ENCODE results near the gene TNFRSF4. TPM values are rescaled to one million over a fixed set of nuclear protein-coding genes. Genes with fewer than 3 reads are reported as not detected.

Gene TNFRSF4
- total and polyA plus RNA-seq, 2 donors (not counting 1 experiment from before 2014, with no cell fraction given), result 0.63 to 1.8 TPM

DNA sequence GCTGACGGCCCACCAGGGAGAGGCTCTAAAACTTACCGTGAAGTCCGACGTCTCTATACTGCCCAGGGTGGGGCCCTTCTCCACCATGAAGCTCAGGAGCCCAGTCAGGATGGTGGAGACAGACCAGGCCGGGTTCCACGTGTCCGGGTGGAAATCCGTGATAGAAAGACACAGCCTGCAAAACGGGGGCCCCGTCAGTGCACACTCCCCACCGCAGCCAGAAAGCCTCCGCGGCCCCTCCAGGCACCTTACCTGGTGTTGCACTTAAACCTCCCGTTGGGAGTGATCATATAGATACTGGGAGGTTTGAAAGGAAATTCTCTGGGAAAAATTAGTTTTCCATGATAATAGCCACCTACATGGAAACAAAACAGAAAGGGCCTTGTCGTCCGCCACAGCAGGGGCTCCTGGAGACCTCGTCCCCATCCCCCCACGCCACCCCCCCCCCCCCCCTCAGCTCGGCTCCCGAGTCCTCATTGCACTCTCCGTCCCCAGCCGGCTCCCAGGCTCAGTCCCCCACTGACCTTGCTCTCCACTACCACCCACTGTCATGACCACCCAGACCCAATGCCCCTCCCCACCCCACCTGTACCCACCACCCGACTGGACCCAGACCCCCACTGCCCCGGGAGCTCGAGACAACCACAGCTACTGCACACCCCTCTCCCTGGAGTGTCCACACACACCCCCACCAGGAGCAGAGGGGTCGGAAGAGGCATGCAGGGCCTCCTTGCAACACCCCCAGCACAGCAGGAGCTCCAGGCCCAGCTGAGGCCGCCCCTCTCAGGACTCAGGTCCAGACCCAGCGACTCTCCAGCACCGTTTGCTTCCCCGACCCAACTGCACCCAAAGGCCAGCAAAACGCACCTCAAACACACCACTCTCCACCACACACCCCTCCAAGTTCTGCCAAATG, 43.3 kb upstream of the TNFRSF4 start:
- Mint-ChIP-seq H3K9me3 (ENCODE audit: insufficient read depth) (no peaks in the 10 kb centered on the region), H3K27ac (no peak overlapping the region), H3K27me3 (no peaks in the 10 kb centered on the region), H3K4me3 (no peak overlapping the region), H3K4me1 (peaks cover 16% of the 10 kb centered on the region)
- Histone ChIP-seq H3K36me3 (replicated peaks in 1 of 2; ENCODE audit: control extremely low read depth in 1 of 2, control insufficient read depth in 1 of 2, extremely low read depth in 1 of 2, insufficient read depth in 2 of 2, low read length in 1 of 2) (peaks cover 0 to 52% of the 10 kb centered on the region in 2 experiments), H3K27me3 (replicated peaks in 1 of 4; ENCODE audit: control extremely low read depth in 1 of 4, control insufficient read depth in 3 of 4, insufficient read depth in 4 of 4, low read length in 3 of 4) (no peaks in the 10 kb centered on the region), H3K4me2 (replicated peaks; ENCODE audit: low read depth, low read length, poor library complexity, severe bottlenecking) (no peak overlapping the region), H3K9ac (ENCODE audit: low read length) (no peak overlapping the region), H3K79me2 (ENCODE audit: control insufficient read depth, insufficient read depth, low read length) (peaks cover 34% of the 10 kb centered on the region), H3K4me3 (ENCODE audit: control extremely low read depth in 1 of 5, extremely low read depth in 1 of 5, insufficient read depth in 1 of 5, low read depth in 2 of 5, low read length in 4 of 5) (no peak overlapping the region), H3K27ac (ENCODE audit: low read length in 2 of 2) (no peak overlapping the region), H3K4me1 (ENCODE audit: control insufficient read depth in 2 of 2, insufficient read depth in 2 of 2, low read length in 2 of 2) (peaks cover 0 to 4% of the 10 kb centered on the region in 2 donors), H2AFZ (ENCODE audit: insufficient read depth, low read depth, low read length, poor library complexity, severe bottlenecking) (no peak overlapping the region), H3K9me3 (ENCODE audit: control extremely low read depth in 1 of 3, control insufficient read depth in 2 of 3, insufficient read depth in 1 of 3, low read length in 2 of 3) (no peaks in the 10 kb centered on the region), H4K20me1 (ENCODE audit: control insufficient read depth, insufficient read depth, low read length, poor library complexity, severe bottlenecking) (peaks cover 44% of the 10 kb centered on the region)
- CTCF ChIA-PET, result interaction anchor here (0.7 kb wide), 1 partner anchor 35 kb away, joined by 3 read pairs; no protein-coding TSS in a partner anchor
- TF ChIP-seq EZH2 (IDR thresholded peaks at IDR 0.05; ENCODE audit: borderline replicate concordance, insufficient read depth, low read depth, low read length, poor library complexity, severe bottlenecking) (no peak), CTCF (IDR thresholded peaks at IDR 0.05) (no peak)
- POLR2A ChIA-PET, result interaction anchor here (0.5 to 0.6 kb wide), 2 partner anchors 11 to 155 kb away, joined by 4 to 12 read pairs; no protein-coding TSS in a partner anchor
- ATAC-seq (ENCODE audit: low read depth) (no peak), DNase-seq (no peak)
- intact Hi-C loops (cut with micrococcal nuclease), result no loop called here
- WGBS (ENCODE audit: insufficient coverage), result 98% methylated on average over 24 of the region's 31 CpGs

GRCh38 chr1:1255611-1256010, 41.7 kb upstream of the TNFRSF4 start:
- no peak overlapping the region for H3K4me2 ChIP-seq (replicated peaks; ENCODE audit: low read depth, low read length, poor library complexity, severe bottlenecking)
- Mint-ChIP-seq H3K9me3 (ENCODE audit: insufficient read depth) (no peaks in the 10 kb centered on the region), H3K4me3 (no peak overlapping the region), H3K4me1 (peaks cover 17% of the 10 kb centered on the region), H3K27ac (no peak overlapping the region), H3K27me3 (no peaks in the 10 kb centered on the region)
- no peak overlapping the region for H3K27ac ChIP-seq (ENCODE audit: low read length in 2 of 2)
- H4K20me1 ChIP-seq (ENCODE audit: control insufficient read depth, insufficient read depth, low read length, poor library complexity, severe bottlenecking), result peaks cover 30% of the 10 kb centered on the region
- ATAC-seq (ENCODE audit: low read depth) (no peak), DNase-seq (no peak)
- peaks cover 0 to 44% of the 10 kb centered on the region in 2 experiments for H3K36me3 ChIP-seq (replicated peaks in 1 of 2; ENCODE audit: control extremely low read depth in 1 of 2, control insufficient read depth in 1 of 2, extremely low read depth in 1 of 2, insufficient read depth in 2 of 2, low read length in 1 of 2)
- H3K9ac ChIP-seq (ENCODE audit: low read length), result no peak overlapping the region
- peaks cover 24% of the 10 kb centered on the region for H3K79me2 ChIP-seq (ENCODE audit: control insufficient read depth, insufficient read depth, low read length)
- peaks cover 7 to 13% of the 10 kb centered on the region in 2 donors for H3K4me1 ChIP-seq (ENCODE audit: control insufficient read depth in 2 of 2, insufficient read depth in 2 of 2, low read length in 2 of 2)
- CTCF ChIA-PET, result interaction anchor here (1.6 kb wide), 1 partner anchor 134 kb away, joined by 5 read pairs; no protein-coding TSS in a partner anchor
- H2AFZ ChIP-seq (ENCODE audit: insufficient read depth, low read depth, low read length, poor library complexity, severe bottlenecking), result no peak overlapping the region
- 93% methylated on average over 9 of the region's 10 CpGs for WGBS (ENCODE audit: insufficient coverage)
- H3K9me3 ChIP-seq (ENCODE audit: control extremely low read depth in 1 of 3, control insufficient read depth in 2 of 3, insufficient read depth in 1 of 3, low read length in 2 of 3), result no peaks in the 10 kb centered on the region
- no peak for TF ChIP-seq EZH2 (IDR thresholded peaks at IDR 0.05; ENCODE audit: borderline replicate concordance, insufficient read depth, low read depth, low read length, poor library complexity, severe bottlenecking)
- TF ChIP-seq CTCF (IDR thresholded peaks at IDR 0.05), result no peak
- H3K4me3 ChIP-seq (ENCODE audit: control extremely low read depth in 1 of 5, extremely low read depth in 1 of 5, insufficient read depth in 1 of 5, low read depth in 2 of 5, low read length in 4 of 5), result no peak overlapping the region
- intact Hi-C loops (cut with micrococcal nuclease), result no loop called here
- no peaks in the 10 kb centered on the region for H3K27me3 ChIP-seq (replicated peaks in 1 of 4; ENCODE audit: control extremely low read depth in 1 of 4, control insufficient read depth in 3 of 4, insufficient read depth in 4 of 4, low read length in 3 of 4)
- POLR2A ChIA-PET, result no interaction called here
